Bone marrow (tissue), 2 donors: ENCODE measurements around the gene COL5A2.

Source experiments
- DNase-seq, 2 donors: peaks; one replicate each; lab custom pipeline; 2025; lab: John Stamatoyannopoulos, UW

Gene COL5A2

GRCh38 chr2:189179570-189179950 lies at the start of gene COL5A2:
Gene COL5A2, minus strand, starts transcription at chr2:189179761. Its CDS starts 157 bp downstream, at chr2:189179604.
- DNase-seq = no peak

DNA sequence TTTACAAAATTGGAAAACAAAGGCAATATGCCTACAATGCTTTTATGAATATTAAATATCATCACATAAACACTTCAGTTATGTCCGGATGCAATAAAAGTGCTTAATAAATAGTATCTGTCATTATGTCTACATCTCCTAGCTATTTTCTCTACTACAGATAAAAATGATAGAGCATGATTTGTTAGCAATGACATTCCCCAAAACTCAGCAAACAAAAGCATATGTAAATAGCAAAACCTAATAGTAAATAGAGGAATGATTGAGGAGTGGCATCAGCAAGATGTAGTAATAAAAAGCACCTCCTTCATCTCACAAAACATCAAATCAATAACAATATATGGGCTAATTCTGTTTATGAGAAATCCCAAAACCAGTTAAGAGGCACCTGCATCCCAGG lies 46.5 kb upstream of the COL5A2 start:
- no peak for DNase-seq

DNA sequence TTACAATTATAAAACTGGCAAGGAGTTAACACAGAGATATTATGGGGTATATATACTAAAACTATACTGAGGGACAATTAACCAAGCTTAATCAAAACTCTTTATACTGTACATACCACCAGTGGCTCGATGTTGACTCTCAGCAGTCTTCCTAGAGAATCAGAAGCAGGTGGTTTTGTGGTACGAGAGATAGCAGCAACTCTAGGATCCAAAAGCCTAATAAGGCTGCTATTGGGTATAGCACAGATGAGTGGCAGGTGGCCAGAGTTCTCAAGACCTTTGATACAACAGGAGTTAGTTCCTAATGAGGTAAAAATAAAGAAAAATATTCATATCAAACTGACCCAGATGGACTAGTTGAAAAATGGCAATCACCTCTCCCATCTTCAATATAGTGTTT lies 45.5 kb upstream of the COL5A2 start:
- DNase-seq = no peak

GRCh38 chr2:189222468-189223105 lies 43.0 kb upstream of the COL5A2 start:
- no peak for DNase-seq

GRCh38 chr2:189221811-189222467 lies 42.4 kb upstream of the COL5A2 start:
- no peak for DNase-seq

GRCh38 chr2:189218236-189218635 lies 38.7 kb upstream of the COL5A2 start:
- DNase-seq = no peak

- no peak for DNase-seq
Measured at GRCh38 chr2:189217541-189217940, 38.0 kb upstream of the COL5A2 start.

DNA sequence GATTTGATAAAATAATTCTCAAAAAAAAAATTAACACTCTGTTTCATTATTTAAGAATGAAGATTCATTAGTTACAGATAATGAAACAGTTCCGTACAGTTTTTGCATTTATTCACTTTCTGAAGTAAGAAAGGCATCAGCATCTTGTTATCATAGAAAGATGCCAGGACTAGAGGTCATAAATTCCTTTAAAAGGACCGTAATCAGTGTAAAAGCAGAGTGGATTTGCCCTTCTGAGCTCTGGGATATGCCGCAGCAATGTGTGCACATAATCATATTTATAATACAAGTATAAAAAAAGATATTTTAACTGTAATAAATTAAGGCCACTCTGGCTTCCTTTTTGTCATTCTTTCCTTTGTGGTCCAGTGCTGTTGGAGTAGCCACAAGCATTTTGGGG lies 37.5 kb upstream of the COL5A2 start:
- DNase-seq = no peak

DNA sequence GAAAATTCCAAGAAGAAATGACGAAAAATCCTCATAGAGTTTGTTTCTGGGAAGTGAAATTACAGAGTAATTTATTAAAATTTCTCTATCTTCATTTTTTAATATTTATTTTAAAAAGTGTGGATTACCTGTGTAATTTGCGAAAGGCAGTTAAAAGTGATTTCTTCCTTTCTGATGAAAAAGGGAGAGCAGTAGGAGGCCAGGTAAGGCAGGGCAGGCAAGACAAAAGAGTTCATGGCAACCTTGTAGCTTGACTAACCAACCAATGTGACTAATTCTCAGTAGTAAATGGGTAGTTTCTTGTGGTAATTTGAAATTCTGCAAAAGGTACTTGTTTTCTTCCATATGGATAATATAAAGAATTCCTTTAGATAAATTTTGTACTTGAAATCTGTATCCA lies 34.9 kb upstream of the COL5A2 start:
- DNase-seq = no peak

DNA sequence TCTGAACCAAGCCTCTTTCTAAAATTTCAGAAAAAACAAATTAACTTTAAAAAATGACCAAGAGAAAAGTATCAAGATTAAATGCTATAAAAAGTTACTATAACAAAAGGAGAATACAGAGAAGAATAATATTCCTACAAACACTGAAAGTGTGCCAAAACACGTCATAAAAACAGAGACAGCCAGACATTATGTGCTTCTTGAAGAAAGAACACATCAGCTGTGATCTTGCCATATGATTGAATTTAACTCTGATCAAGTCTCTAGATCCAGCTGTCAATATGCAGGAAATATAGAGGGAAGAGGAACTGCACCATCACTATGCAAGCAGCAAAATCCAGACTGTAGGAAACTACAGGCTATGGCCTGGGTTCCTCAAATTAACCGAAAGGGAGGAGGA lies 33.7 kb upstream of the COL5A2 start:
- DNase-seq = no peak

GRCh38 chr2:189210250-189211087 lies 30.9 kb upstream of the COL5A2 start:
- DNase-seq = no peak

GRCh38 chr2:189208254-189208653 lies 28.7 kb upstream of the COL5A2 start:
- DNase-seq = no peak

- DNase-seq = no peak
Measured at GRCh38 chr2:189204322-189204941, 24.9 kb upstream of the COL5A2 start.

DNA sequence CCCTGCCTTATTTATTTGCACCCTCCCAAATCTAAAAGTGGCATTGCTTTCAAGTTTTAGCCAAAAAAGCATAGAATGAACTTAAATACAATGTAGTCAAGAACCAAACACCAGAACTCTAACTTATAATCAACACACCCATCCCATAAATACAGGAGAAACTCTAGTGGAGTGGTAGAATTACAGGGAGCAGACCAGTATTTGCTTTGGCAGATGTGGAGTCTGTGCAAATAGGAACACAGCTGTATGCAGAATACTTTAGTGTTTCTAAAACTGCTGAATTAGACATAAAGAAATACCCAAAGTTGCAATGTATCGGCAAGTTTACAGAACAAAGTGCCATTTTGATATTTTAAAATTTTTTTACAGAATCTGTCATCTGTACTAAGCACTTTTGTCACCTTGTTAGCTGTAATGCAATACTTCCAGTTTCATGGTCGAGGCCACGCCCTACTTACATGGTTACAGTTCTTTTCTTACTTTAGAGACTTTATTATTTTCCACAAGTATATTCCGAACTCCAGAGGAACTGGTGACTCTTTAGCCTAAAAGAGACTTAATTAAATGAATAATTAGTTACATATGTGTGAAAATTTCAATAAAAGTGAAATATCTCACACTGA lies 23.7 kb upstream of the COL5A2 start:
- DNase-seq = no peak

DNA sequence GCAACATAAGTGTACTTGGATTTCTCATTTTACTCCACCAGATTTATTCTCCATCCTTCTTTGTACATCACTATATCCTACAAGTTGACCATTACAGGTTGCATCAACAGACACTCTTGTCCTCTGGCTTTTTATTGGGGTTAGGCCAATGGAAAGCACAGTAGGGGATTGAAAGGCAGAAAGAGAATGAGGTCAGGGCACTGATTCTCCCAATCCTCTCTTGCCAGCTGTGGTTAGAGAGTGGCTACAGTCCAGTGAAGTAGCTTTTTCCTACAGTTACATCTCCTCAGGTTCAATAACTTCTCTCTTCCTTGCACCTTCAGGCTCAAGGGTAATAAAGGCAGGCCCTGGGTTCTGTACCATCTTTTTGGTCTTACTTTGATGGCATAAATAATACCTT lies 20.2 kb upstream of the COL5A2 start:
- DNase-seq = no peak

DNA sequence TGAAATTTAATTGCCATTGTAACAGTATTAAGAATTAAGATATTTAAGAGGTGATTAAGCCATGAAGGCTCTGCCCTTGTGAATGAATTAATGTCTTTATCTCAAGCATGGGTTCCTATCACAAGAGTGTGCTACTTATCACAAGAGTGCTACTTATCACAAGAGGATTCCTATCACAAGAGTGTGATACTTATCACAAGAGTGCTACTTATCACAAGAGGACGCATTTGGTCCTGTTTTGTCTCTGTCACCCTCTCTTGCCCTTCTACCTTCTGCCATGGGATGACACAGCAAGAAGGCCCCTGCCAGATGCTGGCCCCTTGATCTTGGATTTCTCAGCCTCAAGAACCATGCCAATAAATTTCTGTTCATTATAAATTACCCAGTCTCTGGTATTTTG lies 13.2 kb upstream of the COL5A2 start:
- no peak for DNase-seq

DNA sequence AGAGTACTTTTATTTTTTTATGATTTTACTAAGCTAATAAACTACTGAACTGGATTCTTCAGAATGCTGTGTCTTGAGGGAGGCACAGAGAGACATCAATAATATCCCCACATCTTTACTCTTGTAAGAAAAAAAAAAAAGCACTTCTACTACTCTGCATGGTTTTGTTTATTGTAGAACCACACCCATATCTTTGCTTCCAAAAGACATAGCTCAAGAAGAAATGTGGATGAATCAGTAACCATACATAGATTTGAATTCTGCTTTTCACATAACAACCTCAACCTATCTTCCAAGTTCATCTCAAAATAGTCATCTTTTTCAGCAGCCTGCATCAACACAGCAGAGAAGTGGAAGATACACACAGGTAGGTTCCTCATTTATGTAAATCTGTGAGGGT lies 12.2 kb upstream of the COL5A2 start:
- no peak for DNase-seq

GRCh38 chr2:189190685-189191084 lies 11.1 kb upstream of the COL5A2 start:
- no peak for DNase-seq

DNA sequence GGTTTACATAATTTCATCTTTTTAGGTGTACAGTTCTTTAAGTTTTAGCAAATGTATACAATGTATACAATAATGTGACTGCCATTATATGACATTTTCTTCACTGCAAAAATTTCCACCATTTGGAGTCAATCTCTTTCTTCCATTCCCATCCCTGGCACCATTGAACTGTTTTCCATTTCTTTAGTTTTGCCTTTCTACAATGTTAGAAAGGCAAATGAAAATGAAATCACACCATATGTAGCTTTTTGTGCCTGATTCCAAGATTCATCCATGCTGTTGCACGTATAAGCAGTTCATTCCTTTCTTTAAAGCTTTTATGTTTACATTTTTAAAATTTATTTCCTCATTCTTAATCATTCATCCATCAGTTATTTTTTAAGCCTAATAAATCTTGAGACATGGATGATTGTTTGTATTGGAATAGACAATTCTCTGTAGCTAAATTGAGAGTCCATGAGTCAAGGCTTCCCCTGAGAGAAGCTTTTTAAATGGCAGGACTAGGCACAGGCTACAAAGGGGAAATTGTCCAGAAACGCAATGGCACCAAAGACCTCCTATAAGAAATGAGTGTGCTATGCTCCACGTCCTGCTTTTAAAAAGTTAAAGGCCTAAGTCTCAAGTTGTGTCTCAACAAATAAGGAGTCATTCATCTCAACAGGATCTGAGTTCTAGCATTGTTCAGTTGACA lies 8.7 kb upstream of the COL5A2 start:
- no peak for DNase-seq

GRCh38 chr2:189183170-189183569 lies 3.6 kb upstream of the COL5A2 start:
- no peak for DNase-seq

DNA sequence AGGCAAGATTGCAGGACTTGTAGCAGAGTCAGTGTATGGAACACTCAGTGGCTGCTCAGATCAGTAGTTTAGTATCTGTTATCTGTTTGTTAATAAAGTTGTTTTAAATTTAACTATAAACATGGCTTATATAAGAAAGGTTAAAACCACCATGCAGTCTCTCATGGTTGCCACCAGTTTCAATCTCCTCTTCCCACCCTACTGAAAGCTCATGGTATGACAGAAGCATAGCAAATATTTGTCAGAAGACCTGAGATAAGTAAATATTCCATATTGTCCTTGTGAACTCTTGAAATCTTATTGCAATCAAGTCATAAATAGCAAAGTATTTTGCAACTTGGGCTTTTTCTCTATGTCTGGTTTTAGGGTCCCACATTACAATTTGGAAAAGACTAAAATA lies 2.1 kb upstream of the COL5A2 start:
- DNase-seq = no peak
